ENCODE data around the gene SLC26A3.

DNA sequence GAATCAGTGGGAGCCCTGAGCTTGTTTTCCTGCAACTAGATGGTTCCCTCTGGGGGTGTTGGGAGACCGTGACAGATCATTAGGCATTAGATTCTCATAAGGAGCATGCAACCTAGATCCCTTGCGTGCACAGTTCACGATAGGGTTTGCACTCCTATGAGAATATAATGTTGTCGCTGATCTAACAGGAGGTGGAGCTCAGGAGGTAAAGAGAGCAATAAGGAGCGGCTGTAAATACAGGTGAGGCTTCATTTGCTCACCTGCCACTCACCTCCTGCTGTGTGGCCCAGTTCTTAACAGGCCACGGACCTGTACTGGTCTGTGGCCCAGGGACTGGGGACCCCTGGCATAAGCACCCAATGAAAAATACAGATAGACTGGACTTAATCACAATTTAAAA, 10.7 kb downstream of the SLC26A3 start:
- TF ChIP-seq, protein P1, sequence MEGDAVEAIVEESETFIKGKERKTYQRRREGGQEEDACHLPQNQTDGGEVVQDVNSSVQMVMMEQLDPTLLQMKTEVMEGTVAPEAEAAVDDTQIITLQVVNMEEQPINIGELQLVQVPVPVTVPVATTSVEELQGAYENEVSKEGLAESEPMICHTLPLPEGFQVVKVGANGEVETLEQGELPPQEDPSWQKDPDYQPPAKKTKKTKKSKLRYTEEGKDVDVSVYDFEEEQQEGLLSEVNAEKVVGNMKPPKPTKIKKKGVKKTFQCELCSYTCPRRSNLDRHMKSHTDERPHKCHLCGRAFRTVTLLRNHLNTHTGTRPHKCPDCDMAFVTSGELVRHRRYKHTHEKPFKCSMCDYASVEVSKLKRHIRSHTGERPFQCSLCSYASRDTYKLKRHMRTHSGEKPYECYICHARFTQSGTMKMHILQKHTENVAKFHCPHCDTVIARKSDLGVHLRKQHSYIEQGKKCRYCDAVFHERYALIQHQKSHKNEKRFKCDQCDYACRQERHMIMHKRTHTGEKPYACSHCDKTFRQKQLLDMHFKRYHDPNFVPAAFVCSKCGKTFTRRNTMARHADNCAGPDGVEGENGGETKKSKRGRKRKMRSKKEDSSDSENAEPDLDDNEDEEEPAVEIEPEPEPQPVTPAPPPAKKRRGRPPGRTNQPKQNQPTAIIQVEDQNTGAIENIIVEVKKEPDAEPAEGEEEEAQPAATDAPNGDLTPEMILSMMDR (IDR thresholded peaks at IDR 0.05; ENCODE audit: low read length) = no peak
- no peak for TF ChIP-seq EZH2 (IDR thresholded peaks at IDR 0.05; ENCODE audit: borderline replicate concordance, low read length)

All from OCI-LY1 (cell line).